NCI-H2081 (cell line): ENCODE results near the gene IL1RAP.

Experiments used
- DNase-seq, 2 experiments: peaks; one replicate each; lab custom pipeline; 2025; lab: John Stamatoyannopoulos, UW

The IL1RAP gene

GRCh38 chr3:190541560-190541959, 27.7 kb downstream of the IL1RAP start:
- DNase-seq: no peak

- DNase-seq: no peak
Measured at GRCh38 chr3:190542846-190543245, 29.0 kb downstream of the IL1RAP start.

GRCh38 chr3:190543671-190544070, 29.8 kb downstream of the IL1RAP start:
- no peak for DNase-seq

- no peak for DNase-seq
Measured at GRCh38 chr3:190545191-190545590, 31.3 kb downstream of the IL1RAP start.

GRCh38 chr3:190546881-190547510, 33.1 kb downstream of the IL1RAP start:
- DNase-seq: no peak

GRCh38 chr3:190548031-190548656, 34.3 kb downstream of the IL1RAP start:
- DNase-seq: no peak

GRCh38 chr3:190552021-190552420, 38.1 kb downstream of the IL1RAP start:
- DNase-seq: no peak

GRCh38 chr3:190552969-190553759, 39.3 kb downstream of the IL1RAP start:
- DNase-seq: peak in 1 of 2 experiments; percentile 9

- DNase-seq: no peak
Measured at GRCh38 chr3:190554197-190554596, 40.3 kb downstream of the IL1RAP start.

- no peak for DNase-seq
Measured at GRCh38 chr3:190556351-190556750, 42.5 kb downstream of the IL1RAP start.

GRCh38 chr3:190557296-190557695, 43.4 kb downstream of the IL1RAP start:
- no peak for DNase-seq

GRCh38 chr3:190558316-190558715, 44.4 kb downstream of the IL1RAP start:
- no peak for DNase-seq

GRCh38 chr3:190558796-190559195, 44.9 kb downstream of the IL1RAP start:
- no peak for DNase-seq

- DNase-seq: no peak
Measured at GRCh38 chr3:190560013-190560895, 46.4 kb downstream of the IL1RAP start.

- DNase-seq: no peak
Measured at GRCh38 chr3:190562866-190563510, 49.1 kb downstream of the IL1RAP start.

GRCh38 chr3:190564175-190564574, 50.3 kb downstream of the IL1RAP start:
- no peak for DNase-seq

- no peak for DNase-seq
Measured at GRCh38 chr3:190566043-190566933, 52.4 kb downstream of the IL1RAP start.

GRCh38 chr3:190568036-190568435, 54.2 kb downstream of the IL1RAP start:
- DNase-seq: no peak

- DNase-seq: no peak
Measured at GRCh38 chr3:190574473-190574872, 60.6 kb downstream of the IL1RAP start.

GRCh38 chr3:190575437-190576185, 61.7 kb downstream of the IL1RAP start:
- DNase-seq: no peak
